BJ (cell line): Measurements from ENCODE around the gene SCNM1. TPM values are rescaled to one million over a fixed set of nuclear protein-coding genes. Genes with fewer than 3 reads are reported as not detected.
"Not testable (repeated sequence)": the region's sequence is repeated elsewhere in the genome, so short reads cannot be mapped to it uniquely, and the experiment has no call there.

Experiments
- CTCF ChIA-PET: fragments of 350-600 bp; formaldehyde crosslinking; extraction: SDS; loops from one replicate; lab custom pipeline; 2021; ENCODE audit warnings: antibody characterized with exemption, inconsistent platforms; lab: Yijun Ruan, JAX
- POLR2A ChIA-PET: fragments of 300-600 bp; sonication (Branson Sonifier 250); formaldehyde crosslinking; extraction: SDS; loops from one replicate; lab custom pipeline; 2021; ENCODE audit warnings: antibody characterized with exemption; lab: Charles Lee
- DNase-seq: peaks from one replicate; pipeline ENCODE4 v3.0.0-alpha.2; 2011; ENCODE audit warnings: low read depth
- H3K27me3 ChIP-seq: 2 replicates; pipeline ENCODE4 v1.6.0; 2011; ENCODE audit warnings: low read length; ENCODE audit not compliant: control insufficient read depth, insufficient read depth
- H3K36me3 ChIP-seq: 2 replicates; pipeline ENCODE4 v1.5.1; 2011; ENCODE audit warnings: low read length; ENCODE audit not compliant: control insufficient read depth, insufficient read depth
- H3K4me3 ChIP-seq: 2 replicates; pipeline ENCODE4 v1.5.1; 2011; ENCODE audit warnings: low read depth, mild to moderate bottlenecking, control low read depth, low read length
- CTCF ChIP-seq: IDR thresholded peaks from 2 replicates; pipeline ENCODE4 v1.5.1; 2011; ENCODE audit warnings: low read depth, mild to moderate bottlenecking, control low read depth, inconsistent platforms, low read length, moderate library complexity; ENCODE audit not compliant: insufficient read depth
- polyA plus RNA-seq: library from polyadenylated mRNA; depleted of rRNA; stranded (reverse); fragments of >200 nt; gene quantifications from 2 replicates; pipeline ENCODE4 v1.2.3, GENCODE V29; 2011

Gene SCNM1
- polyA plus RNA-seq, 1 experiment: 29.7 TPM

- ChIA-PET CTCF (interaction anchor here (4.0 kb wide), 1 partner anchor 54 kb away, joined by 43 read pairs; the partner anchor contains the start of gene PSMD4), POLR2A (no interaction called here)
- no peak for TF ChIP-seq CTCF
Observed at GRCh38 chr1:151197863-151198253, 31.9 kb downstream of the SCNM1 start.

DNA sequence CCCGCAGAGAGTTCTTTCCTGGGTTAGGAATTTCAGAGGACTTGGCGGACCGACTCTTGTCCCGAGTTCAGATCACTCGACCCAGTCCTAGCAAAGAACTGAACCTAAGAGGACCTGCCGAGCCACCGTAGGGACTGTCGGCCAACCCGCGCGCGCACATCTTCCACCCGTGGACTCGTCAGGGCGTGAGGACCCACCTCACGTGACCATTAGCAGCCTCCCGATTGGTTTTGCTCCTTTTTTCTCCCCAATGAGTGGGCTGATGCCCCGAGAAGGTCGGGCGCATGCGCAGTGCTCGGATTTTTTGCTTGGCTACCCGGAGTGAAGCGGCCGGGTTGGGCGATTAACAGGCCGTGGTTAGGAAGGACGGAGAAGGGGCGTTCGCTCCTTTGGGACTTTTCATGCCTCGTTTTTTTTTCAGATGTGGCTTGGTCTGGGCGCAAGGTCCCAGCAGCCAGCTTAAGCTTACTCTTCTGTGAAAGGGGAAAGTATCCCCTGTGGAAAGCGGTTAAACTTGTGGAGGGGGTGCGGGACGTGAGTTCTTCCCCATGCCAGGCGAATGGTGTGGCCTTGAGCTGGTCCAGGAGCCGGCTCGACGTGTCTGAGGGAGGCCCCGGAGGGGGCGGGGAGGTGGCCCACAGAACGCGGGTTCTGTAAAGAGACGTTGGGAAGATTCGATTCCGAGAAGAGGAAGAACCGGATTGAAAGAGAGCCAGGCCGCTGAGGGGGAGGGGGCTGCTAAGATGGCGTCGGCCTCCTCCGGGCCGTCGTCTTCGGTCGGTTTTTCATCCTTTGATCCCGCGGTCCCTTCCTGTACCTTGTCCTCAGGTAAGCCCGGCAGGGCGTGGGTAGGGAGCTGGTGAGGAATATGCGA lies 32.5 kb downstream of the SCNM1 start, which contains the start of gene PIP5K1A:
Gene PIP5K1A (plus strand): TSS at position 299 of the 874 bp plus-strand sequence. CDS start 445 bp downstream, at position 744.
- peak within 1 kb of the TSS; percentile 97 for H3K4me3 ChIP-seq
- CTCF ChIA-PET: interaction anchor here (1.0 kb wide), 3 partner anchors 99 to 146 kb away, joined by 3 to 4 read pairs (median 4); no protein-coding TSS in a partner anchor
- peaks cover 7% of the 10 kb centered on the region for H3K36me3 ChIP-seq
- peak; percentile 86 for DNase-seq
- POLR2A ChIA-PET: interaction anchor here (0.7 kb wide), 1 partner anchor 56 kb away, joined by 3 read pairs; the partner anchor contains the start of gene PSMD4
- no peaks in the 10 kb centered on the region for H3K27me3 ChIP-seq
- TF ChIP-seq CTCF: no peak

More at GRCh38 chr1:151197863-151198253, 31.9 kb downstream of the SCNM1 start:
- Histone ChIP-seq H3K27me3 (no peaks in the 10 kb centered on the region), H3K4me3 (peak overlapping the region; percentile 97), H3K36me3 (peaks cover 4% of the 10 kb centered on the region)
- no peak for DNase-seq

GRCh38 chr1:151199873-151200581 lies 34.1 kb downstream of the SCNM1 start:
- H3K36me3 ChIP-seq: peaks cover 7% of the 10 kb centered on the region
- H3K27me3 ChIP-seq: no peaks in the 10 kb centered on the region
- peak overlapping the region; percentile 97 for H3K4me3 ChIP-seq
- POLR2A ChIA-PET: interaction anchor here (1.0 kb wide), 1 partner anchor 10 kb away, joined by 3 read pairs; the partner anchor contains the start of gene VPS72
- peak; percentile 82 for DNase-seq
- CTCF ChIA-PET: interaction anchor here (1.0 to 1.1 kb wide), 3 partner anchors 12 to 145 kb away, joined by 3 read pairs; no protein-coding TSS in a partner anchor
- TF ChIP-seq CTCF: no peak

DNA sequence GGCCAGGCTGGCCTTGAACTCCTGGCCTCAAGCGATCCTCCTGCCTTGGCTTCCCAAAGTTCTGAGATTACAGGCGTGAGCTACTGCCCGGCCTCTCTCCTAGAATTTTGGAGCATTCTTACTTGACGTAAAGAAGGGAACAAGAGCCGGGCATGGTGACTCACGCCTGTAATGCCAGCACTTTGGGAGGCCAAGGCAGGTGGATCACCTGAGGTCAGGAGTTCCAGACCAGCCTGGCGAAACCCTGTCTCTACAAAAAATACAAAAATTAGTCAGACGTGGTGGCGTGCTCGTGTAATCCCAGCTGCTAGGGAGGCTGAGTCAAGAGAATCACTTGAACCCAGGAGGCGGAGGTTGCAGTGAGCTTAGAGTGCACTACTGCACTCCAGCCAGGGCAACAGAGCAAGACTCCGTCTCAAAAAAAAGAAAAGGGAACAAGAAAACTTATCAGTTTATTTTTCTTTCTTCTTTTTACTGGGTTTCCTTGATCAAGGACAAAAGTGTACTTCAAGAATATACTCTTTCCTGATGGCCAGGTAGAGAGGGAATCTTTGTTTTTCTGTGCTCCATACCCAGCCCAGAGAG lies 39.5 kb downstream of the SCNM1 start:
- DNase-seq, H3K4me3 ChIP-seq, H3K27me3 ChIP-seq, POLR2A ChIA-PET, CTCF ChIA-PET: not testable (repeated sequence)
- H3K36me3 ChIP-seq: peaks cover 17% of the 10 kb centered on the region

DNA sequence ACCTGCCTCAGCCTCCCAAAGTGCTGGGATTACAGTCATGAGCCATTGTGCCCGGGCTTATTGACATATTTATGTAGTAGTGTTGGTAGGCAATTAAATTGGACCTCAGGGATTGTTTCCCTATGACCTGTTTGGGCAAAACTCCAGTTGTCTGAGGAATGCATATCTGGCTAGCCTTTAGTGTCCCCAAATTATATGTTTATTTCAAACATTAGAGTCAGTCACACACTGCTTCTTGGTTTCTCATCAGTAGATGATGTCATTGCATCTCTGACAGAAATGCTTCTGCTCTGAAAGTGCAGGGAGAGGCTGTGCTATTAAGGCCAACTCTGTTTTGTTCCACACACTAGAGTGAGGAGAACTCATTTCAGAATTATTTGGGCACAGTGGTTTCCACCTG lies 44.9 kb downstream of the SCNM1 start:
- Histone ChIP-seq H3K27me3 (no peaks in the 10 kb centered on the region), H3K4me3 (no peak overlapping the region), H3K36me3 (peaks cover 13% of the 10 kb centered on the region)
- DNase-seq: no peak
- ChIA-PET CTCF (interaction anchor here (1.2 kb wide), 1 partner anchor 10 kb away, joined by 3 read pairs; no protein-coding TSS in a partner anchor), POLR2A (no interaction called here)
- TF ChIP-seq CTCF: no peak
